Measurements from ENCODE around the gene GIPC2.
"Not testable (repeated sequence)": the region's sequence is repeated elsewhere in the genome, so short reads cannot be mapped to it uniquely, and the experiment has no call there.

The GIPC2 gene

GRCh38 chr1:78070210-78070609, 24.4 kb downstream of the GIPC2 start:
- DNase-seq, result no peak

GRCh38 chr1:78070758-78071157, 25.0 kb downstream of the GIPC2 start:
- no peak for DNase-seq

GRCh38 chr1:78071696-78072095, 25.9 kb downstream of the GIPC2 start:
- no peak for DNase-seq

- DNase-seq, result no peak
Observed at GRCh38 chr1:78072216-78072615, 26.4 kb downstream of the GIPC2 start.

GRCh38 chr1:78073441-78073840, 27.7 kb downstream of the GIPC2 start:
- no peak for DNase-seq

GRCh38 chr1:78075621-78076020, 29.9 kb downstream of the GIPC2 start:
- no peak for DNase-seq

- DNase-seq, result no peak
Observed at GRCh38 chr1:78078358-78078757, 32.6 kb downstream of the GIPC2 start.

GRCh38 chr1:78079580-78079979, 33.8 kb downstream of the GIPC2 start:
- DNase-seq, result no peak

- no peak for DNase-seq
Observed at GRCh38 chr1:78080767-78081166, 35.0 kb downstream of the GIPC2 start.

- DNase-seq, result no peak
Observed at GRCh38 chr1:78081980-78082860, 36.5 kb downstream of the GIPC2 start.

GRCh38 chr1:78084639-78085038, 38.9 kb downstream of the GIPC2 start:
- not testable (repeated sequence) for DNase-seq

- DNase-seq, result no peak
Observed at GRCh38 chr1:78086697-78087096, 40.9 kb downstream of the GIPC2 start.

- peak; percentile 4 for DNase-seq
Observed at GRCh38 chr1:78088015-78088414, 42.2 kb downstream of the GIPC2 start.

GRCh38 chr1:78088486-78088885, 42.7 kb downstream of the GIPC2 start:
- DNase-seq, result no peak

- DNase-seq, result no peak
Observed at GRCh38 chr1:78089010-78089409, 43.2 kb downstream of the GIPC2 start.

GRCh38 chr1:78090472-78091133, 44.8 kb downstream of the GIPC2 start:
- no peak for DNase-seq

- no peak for DNase-seq
Observed at GRCh38 chr1:78091215-78091813, 45.5 kb downstream of the GIPC2 start.

GRCh38 chr1:78091886-78092285, 46.1 kb downstream of the GIPC2 start:
- no peak for DNase-seq

- no peak for DNase-seq
Observed at GRCh38 chr1:78092643-78093042, 46.9 kb downstream of the GIPC2 start.

- DNase-seq, result no peak
Observed at GRCh38 chr1:78093560-78093959, 47.8 kb downstream of the GIPC2 start.

GRCh38 chr1:78094639-78095038, 48.9 kb downstream of the GIPC2 start:
- no peak for DNase-seq

- no peak for DNase-seq
Observed at GRCh38 chr1:78095593-78095992, 49.8 kb downstream of the GIPC2 start.

- DNase-seq, result no peak
Observed at GRCh38 chr1:78096017-78096416, 50.3 kb downstream of the GIPC2 start.

- DNase-seq, result no peak
Observed at GRCh38 chr1:78096976-78097375, 51.2 kb downstream of the GIPC2 start.
